ENCODE results near the gene CCR7. TPM values are rescaled to one million over a fixed set of nuclear protein-coding genes. Genes with fewer than 3 reads are reported as not detected.

CCR7 gene
- total RNA-seq, 2 experiments from 2014 or later: 260 to 274 TPM

DNA sequence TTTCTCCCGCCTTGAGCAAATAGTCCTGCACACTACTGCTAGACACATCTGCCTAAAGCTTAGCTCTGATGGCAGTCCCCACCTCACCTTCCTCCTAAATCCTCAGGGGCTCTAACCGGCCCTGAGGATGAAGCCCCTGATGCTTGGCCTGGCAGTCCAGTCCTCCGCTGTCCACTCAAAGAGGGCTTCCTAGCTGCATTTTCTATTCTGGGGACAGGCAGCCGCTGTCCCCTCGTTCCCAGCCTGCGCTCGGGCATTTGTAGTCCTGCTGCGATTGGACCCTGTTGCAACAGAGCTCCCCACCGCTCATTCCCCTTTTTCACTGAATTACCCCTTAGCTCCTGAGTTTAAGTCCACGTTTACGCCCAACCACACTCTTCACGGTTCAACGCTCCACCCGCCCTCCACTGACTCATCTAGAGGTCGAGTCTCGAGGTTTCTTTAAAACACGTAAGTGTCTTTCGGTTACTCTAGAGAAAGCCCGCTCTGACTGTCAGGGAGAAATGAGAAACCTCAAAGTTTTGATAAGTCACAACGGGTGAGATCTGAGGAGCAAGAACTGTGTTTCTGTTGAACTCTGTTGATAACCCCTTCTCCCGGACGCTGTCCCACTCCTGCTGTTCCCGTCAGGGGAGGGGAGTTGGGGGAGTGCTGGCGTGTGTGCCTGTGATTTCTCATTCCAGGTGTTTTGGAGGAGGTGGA, 4.5 kb downstream of the CCR7 start:
- Mint-ChIP-seq H3K4me1 (peaks cover 53% of the 10 kb centered on the region), H3K9me3 (no peaks in the 10 kb centered on the region), H3K27me3 (no peaks in the 10 kb centered on the region), H3K36me3 (peaks cover 92% of the 10 kb centered on the region), H3K4me3 (peak overlapping the region; percentile 99), H3K27ac (peak overlapping the region; percentile 100)
- peak; percentile 85 for DNase-seq

- peaks cover 96% of the 10 kb centered on the region for H3K36me3 Mint-ChIP-seq
- no peaks in the 10 kb centered on the region for H3K27me3 Mint-ChIP-seq
- no peaks in the 10 kb centered on the region for H3K9me3 Mint-ChIP-seq
- H3K4me3 Mint-ChIP-seq: peak overlapping the region; percentile 99
- peaks cover 57% of the 10 kb centered on the region for H3K4me1 Mint-ChIP-seq
- H3K27ac Mint-ChIP-seq: peak overlapping the region; percentile 100
- peak; percentile 81 for DNase-seq
These were observed 5.2 kb downstream of the CCR7 start for GRCh38 chr17:40559954-40560591.

- Mint-ChIP-seq H3K27ac (peak overlapping the region; percentile 100), H3K27me3 (no peaks in the 10 kb centered on the region), H3K9me3 (no peaks in the 10 kb centered on the region), H3K4me1 (peaks cover 62% of the 10 kb centered on the region), H3K36me3 (peaks cover 96% of the 10 kb centered on the region), H3K4me3 (peak overlapping the region; percentile 99)
- no peak for DNase-seq
These were observed 5.7 kb downstream of the CCR7 start for GRCh38 chr17:40559564-40559916.

GRCh38 chr17:40558890-40559563, 6.2 kb downstream of the CCR7 start:
- H3K4me1 Mint-ChIP-seq: peaks cover 67% of the 10 kb centered on the region
- no peaks in the 10 kb centered on the region for H3K9me3 Mint-ChIP-seq
- no peak for DNase-seq
- H3K27me3 Mint-ChIP-seq: no peaks in the 10 kb centered on the region
- H3K36me3 Mint-ChIP-seq: peaks cover 96% of the 10 kb centered on the region
- peak overlapping the region; percentile 99 for H3K4me3 Mint-ChIP-seq
- H3K27ac Mint-ChIP-seq: peak overlapping the region; percentile 100

GRCh38 chr17:40558300-40558889, 6.9 kb downstream of the CCR7 start:
- H3K9me3 Mint-ChIP-seq: no peaks in the 10 kb centered on the region
- peaks cover 74% of the 10 kb centered on the region for H3K4me1 Mint-ChIP-seq

GRCh38 chr17:40557531-40558299, 7.6 kb downstream of the CCR7 start:
- H3K4me3 Mint-ChIP-seq: peak overlapping the region; percentile 57
- H3K4me1 Mint-ChIP-seq: peaks cover 78% of the 10 kb centered on the region
- peak overlapping the region; percentile 100 for H3K27ac Mint-ChIP-seq
- no peaks in the 10 kb centered on the region for H3K9me3 Mint-ChIP-seq
- H3K27me3 Mint-ChIP-seq: no peaks in the 10 kb centered on the region
- H3K36me3 Mint-ChIP-seq: peaks cover 95% of the 10 kb centered on the region
- DNase-seq: no peak

More at GRCh38 chr17:40558300-40558889, 6.9 kb downstream of the CCR7 start:
- peak overlapping the region; percentile 100 for H3K27ac Mint-ChIP-seq
- DNase-seq: no peak
- H3K4me3 Mint-ChIP-seq: peak overlapping the region; percentile 57
- no peaks in the 10 kb centered on the region for H3K27me3 Mint-ChIP-seq
- peaks cover 96% of the 10 kb centered on the region for H3K36me3 Mint-ChIP-seq

GRCh38 chr17:40556884-40557414, 8.3 kb downstream of the CCR7 start:
- Mint-ChIP-seq H3K36me3 (peaks cover 95% of the 10 kb centered on the region), H3K27me3 (no peaks in the 10 kb centered on the region), H3K27ac (peak overlapping the region; percentile 81), H3K4me1 (peaks cover 85% of the 10 kb centered on the region), H3K9me3 (no peaks in the 10 kb centered on the region), H3K4me3 (peak overlapping the region; percentile 15)
- DNase-seq: no peak

GRCh38 chr17:40556198-40556661, 9.0 kb downstream of the CCR7 start:
- Mint-ChIP-seq H3K27me3 (no peaks in the 10 kb centered on the region), H3K4me1 (peaks cover 84% of the 10 kb centered on the region), H3K4me3 (no peak overlapping the region), H3K27ac (peak overlapping the region; percentile 86), H3K9me3 (no peaks in the 10 kb centered on the region), H3K36me3 (peaks cover 93% of the 10 kb centered on the region)
- DNase-seq: no peak

- Mint-ChIP-seq H3K9me3 (no peaks in the 10 kb centered on the region), H3K27me3 (no peaks in the 10 kb centered on the region), H3K36me3 (peaks cover 88% of the 10 kb centered on the region), H3K27ac (peak overlapping the region; percentile 86), H3K4me1 (peaks cover 86% of the 10 kb centered on the region), H3K4me3 (peak overlapping the region; percentile 56)
- no peak for DNase-seq
These were observed 9.7 kb downstream of the CCR7 start for GRCh38 chr17:40555296-40556190.

DNA sequence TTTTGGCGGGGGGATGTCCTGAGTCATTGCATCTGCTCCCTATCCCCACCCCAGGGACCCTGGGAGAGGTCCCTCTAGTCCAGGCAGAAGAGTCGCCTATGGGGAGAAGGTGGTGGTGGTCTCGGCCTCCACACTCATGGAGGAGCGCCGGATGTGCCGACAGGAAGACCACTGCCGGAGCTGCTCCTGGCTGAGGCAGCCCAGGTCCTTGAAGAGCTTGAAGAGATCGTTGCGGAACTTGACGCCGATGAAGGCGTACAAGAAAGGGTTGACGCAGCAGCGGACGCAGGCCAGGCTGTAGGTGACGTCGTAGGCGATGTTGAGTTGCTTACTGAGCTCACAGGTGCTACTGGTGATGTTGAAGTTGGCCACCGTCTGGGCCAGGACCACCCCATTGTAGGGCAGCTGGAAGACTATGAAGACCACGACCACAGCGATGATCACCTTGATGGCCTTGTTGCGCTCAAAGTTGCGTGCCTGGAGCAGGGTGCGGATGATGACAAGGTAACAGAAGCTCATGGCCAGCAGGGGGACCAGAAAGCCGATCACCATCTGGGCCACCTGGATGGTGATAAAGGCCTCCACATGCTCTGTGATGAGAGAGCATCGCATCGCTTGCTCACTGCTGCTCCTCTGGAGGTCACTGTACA, 10.5 kb downstream of the CCR7 start:
- H3K4me3 Mint-ChIP-seq: peak overlapping the region; percentile 56

GRCh38 chr17:40553694-40554534, 11.4 kb downstream of the CCR7 start:
- peak overlapping the region; percentile 86 for H3K27ac Mint-ChIP-seq
- no peaks in the 10 kb centered on the region for H3K9me3 Mint-ChIP-seq
- peaks cover 74% of the 10 kb centered on the region for H3K36me3 Mint-ChIP-seq
- DNase-seq: no peak
- peak overlapping the region; percentile 56 for H3K4me3 Mint-ChIP-seq
- peaks cover 91% of the 10 kb centered on the region for H3K4me1 Mint-ChIP-seq
- H3K27me3 Mint-ChIP-seq: no peaks in the 10 kb centered on the region

More for the DNA sequence above, 10.5 kb downstream of the CCR7 start:
- Mint-ChIP-seq H3K36me3 (peaks cover 83% of the 10 kb centered on the region), H3K27me3 (no peaks in the 10 kb centered on the region), H3K9me3 (no peaks in the 10 kb centered on the region), H3K27ac (peak overlapping the region; percentile 86), H3K4me1 (peaks cover 88% of the 10 kb centered on the region)
- no peak for DNase-seq

All from activated naive CD8-positive, alpha-beta T cell treated with anti-CD3 and anti-CD28 coated beads for 36 hours (primary cell).